GM23338 (cell line): ENCODE measurements around the gene FBRSL1. TPM values are rescaled to one million over a fixed set of nuclear protein-coding genes. Genes with fewer than 3 reads are reported as not detected.

Experiments
- ATAC-seq: fragments of 200-7000 bp; cut with Tn5 transposase; 3 replicates; pipeline ENCODE4 v1.9.1; 2020
- DNase-seq: peaks from one replicate; pipeline ENCODE4 v3.0.0-alpha.2; 2015; ENCODE audit warnings: low spot score
- H2AFZ ChIP-seq: fragments of 200-600 bp; sonication (generic); 2 replicates; pipeline ENCODE4 v1.8.0; 2016; ENCODE audit warnings: antibody characterized with exemption, mild to moderate bottlenecking, moderate library complexity
- H3F3A ChIP-seq: fragments of 200-600 bp; sonication (generic); replicated peaks from 2 replicates; pipeline ENCODE4 v1.8.0; 2017; ENCODE audit warnings: antibody characterized with exemption, mixed run types, low read depth
- H3K27ac ChIP-seq: fragments of 200-600 bp; sonication (generic); 2 replicates; pipeline ENCODE4 v1.6.1; 2016; ENCODE audit warnings: low read depth
- H3K27me3 ChIP-seq: fragments of 200-600 bp; sonication (generic); 2 replicates; pipeline ENCODE4 v1.8.0; 2016; ENCODE audit warnings: mild to moderate bottlenecking, mixed run types, moderate library complexity; ENCODE audit not compliant: insufficient read depth
- H3K36me3 ChIP-seq: fragments of 200-600 bp; sonication (generic); 2 replicates; pipeline ENCODE4 v1.8.0; 2016; ENCODE audit warnings: mild to moderate bottlenecking; ENCODE audit not compliant: insufficient read depth
- H3K4me1 ChIP-seq: fragments of 200-600 bp; sonication (generic); 2 replicates; pipeline ENCODE4 v1.8.0; 2016; ENCODE audit warnings: mild to moderate bottlenecking, moderate library complexity; ENCODE audit not compliant: insufficient read depth
- H3K4me2 ChIP-seq: fragments of 200-600 bp; sonication (generic); 2 replicates; pipeline ENCODE4 v1.7.1; 2017; ENCODE audit warnings: mixed run types
- H3K4me3 ChIP-seq: fragments of 200-600 bp; sonication (generic); 2 replicates; pipeline ENCODE4 v1.6.1; 2016; ENCODE audit warnings: mixed run types
- H3K79me2 ChIP-seq: fragments of 200-600 bp; sonication (generic); replicated peaks from 2 replicates; pipeline ENCODE4 v1.8.0; 2017; ENCODE audit warnings: mild to moderate bottlenecking; ENCODE audit not compliant: insufficient read depth
- H3K9me2 ChIP-seq: fragments of 200-600 bp; sonication (generic); 2 replicates; pipeline ENCODE4 v1.8.0; 2017; ENCODE audit not compliant: insufficient read depth
- H4K20me1 ChIP-seq: fragments of 200-600 bp; sonication (generic); replicated peaks from 2 replicates; pipeline ENCODE4 v1.8.0; 2017; ENCODE audit warnings: mild to moderate bottlenecking; ENCODE audit not compliant: insufficient read depth
- H3K27ac Mint-ChIP-seq: 2 replicates; pipeline ENCODE4 v1.8.0; 2020; ENCODE audit warnings: inconsistent platforms, mild to moderate bottlenecking, moderate library complexity, mixed read lengths
- H3K27me3 Mint-ChIP-seq: 3 replicates; pipeline ENCODE4 v1.8.0; 2022; ENCODE audit warnings: low read depth, mild to moderate bottlenecking, moderate library complexity, mixed read lengths, inconsistent platforms; ENCODE audit not compliant: insufficient read depth, poor library complexity
- H3K36me3 Mint-ChIP-seq: 3 replicates; pipeline ENCODE4 v1.8.0; 2021; ENCODE audit warnings: low read depth, mild to moderate bottlenecking, inconsistent platforms, moderate library complexity, mixed read lengths
- H3K4me1 Mint-ChIP-seq: 3 replicates; pipeline ENCODE4 v1.8.0; 2020; ENCODE audit warnings: mild to moderate bottlenecking, inconsistent platforms, mixed read lengths
- H3K4me3 Mint-ChIP-seq: 3 replicates; pipeline ENCODE4 v1.8.0; 2021; ENCODE audit warnings: moderate library complexity, mild to moderate bottlenecking, inconsistent platforms, mixed read lengths
- H3K9me3 Mint-ChIP-seq: 3 replicates; pipeline ENCODE4 v1.8.0; 2020; ENCODE audit warnings: moderate library complexity, mild to moderate bottlenecking, inconsistent platforms, mixed read lengths
- CREB1 ChIP-seq: fragments of 250-450 bp; sonication (Bioruptor Pico); IDR thresholded peaks from 2 replicates; pipeline ENCODE4 v1.5.0; 2020; ENCODE audit warnings: low read depth, mild to moderate bottlenecking, moderate library complexity
- CTCF ChIP-seq, 2 experiments: fragments of 200-600 bp in 1 of 2; sonication (generic) in 1 of 2; conservative IDR thresholded peaks; 2 replicates each; pipeline versions ENCODE4 v1.5.1 to v1.6.1; 2016 to 2017; ENCODE audit warnings: antibody characterized with exemption in 2 of 2, low read depth in 2 of 2, mild to moderate bottlenecking in 2 of 2, moderate library complexity in 1 of 2
- ETS1 ChIP-seq: IDR thresholded peaks from 2 replicates; pipeline ENCODE4 v1.6.1; 2016; ENCODE audit warnings: antibody characterized with exemption
- EZH2 ChIP-seq: fragments of 200-600 bp; sonication (generic); IDR thresholded peaks from one replicate; pipeline ENCODE4 v1.8.0; 2017; ENCODE audit warnings: antibody characterized with exemption, mild to moderate bottlenecking, low read depth; ENCODE audit not compliant: unreplicated experiment
- EZH2phosphoT487 ChIP-seq: fragments of 200-600 bp; sonication (generic); IDR thresholded peaks from one replicate; pipeline ENCODE4 v1.8.1; 2018; ENCODE audit warnings: antibody characterized with exemption; ENCODE audit not compliant: unreplicated experiment
- NANOG ChIP-seq: IDR thresholded peaks from 2 replicates; pipeline ENCODE4 v1.6.1; 2016; ENCODE audit warnings: antibody characterized with exemption, borderline replicate concordance
- POLR2AphosphoS5 ChIP-seq: IDR thresholded peaks from 2 replicates; pipeline ENCODE4 v1.6.1; 2016; ENCODE audit warnings: antibody characterized with exemption, low read depth
- REST ChIP-seq: IDR thresholded peaks from one replicate; pipeline ENCODE4 v1.6.1; 2018; ENCODE audit warnings: antibody characterized with exemption; ENCODE audit not compliant: unreplicated experiment
- STAT1 ChIP-seq: IDR thresholded peaks from one replicate; pipeline ENCODE4 v1.6.1; 2016; ENCODE audit warnings: antibody characterized with exemption; ENCODE audit not compliant: unreplicated experiment
- ZNF114 ChIP-seq: fragments of 250-450 bp; sonication (Bioruptor Pico); IDR thresholded peaks from 2 replicates; pipeline ENCODE4 v1.5.0; 2020; ENCODE audit warnings: mild to moderate bottlenecking, moderate library complexity
- ZNF331 ChIP-seq: fragments of 250-450 bp; sonication (Bioruptor Pico); IDR thresholded peaks from 2 replicates; pipeline ENCODE4 v1.5.0; 2020; ENCODE audit warnings: low read depth, mild to moderate bottlenecking, moderate library complexity
- polyA plus RNA-seq: library from polyadenylated mRNA; unstranded; fragments of >200 nt; fragmentation: Nextera tagmentation; extraction: Ambion mirVana; gene quantifications from 2 replicates; pipeline ENCODE4 v1.2.1, GENCODE V29; 2016
- total RNA-seq: library from RNA; depleted of rRNA; stranded (reverse); fragments of >200 nt; shearing (Covaris generic); gene quantifications from 2 replicates; pipeline ENCODE4 v1.2.3, GENCODE V29; 2014

FBRSL1 gene
- total and polyA plus RNA-seq, 2 experiments from 2014 or later: 37.8 to 89.8 TPM

DNA sequence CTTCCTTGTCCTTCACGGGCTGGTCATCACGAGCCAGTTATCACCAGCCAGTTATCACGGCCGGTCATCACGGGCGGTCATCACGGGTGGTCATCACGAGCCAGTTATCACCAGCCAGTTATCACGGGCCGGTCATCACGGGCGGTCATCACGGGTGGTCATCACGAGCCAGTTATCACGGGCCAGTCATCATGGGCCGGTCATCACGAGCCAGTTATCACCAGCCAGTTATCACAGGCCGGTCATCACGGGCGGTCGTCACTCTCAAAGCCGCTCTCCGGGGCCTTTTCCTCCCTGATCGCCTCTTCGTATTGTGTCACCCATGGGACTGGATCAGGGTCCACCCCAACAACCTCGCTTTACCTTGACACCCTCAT is 13.9 kb upstream of the FBRSL1 start:
- Mint-ChIP-seq H3K36me3 (peaks cover 7% of the 10 kb centered on the region), H3K4me3 (peak overlapping the region; percentile 51; the same call in 1 of the 3 replicates), H3K4me1 (peaks cover 2% of the 10 kb centered on the region; the same call in 1 of the 3 replicates), H3K27me3 (peaks cover 41% of the 10 kb centered on the region), H3K9me3 (peaks cover 18% of the 10 kb centered on the region), H3K27ac (no peak overlapping the region)
- Histone ChIP-seq H3K4me3 (no peak overlapping the region), H3K9me2 (no peaks in the 10 kb centered on the region), H4K20me1 (no peaks in the 10 kb centered on the region), H3K4me1 (no peaks in the 10 kb centered on the region), H2AFZ (no peak overlapping the region), H3K27ac (no peak overlapping the region), H3K79me2 (no peaks in the 10 kb centered on the region), H3K36me3 (no peaks in the 10 kb centered on the region), H3F3A (0 out of 2 replicates have a peak, but pooled peaks cover 6% of the 10 kb centered on the region), H3K27me3 (peaks cover 38% of the 10 kb centered on the region), H3K4me2 (no peak overlapping the region)
- DNase-seq: no peak
- no peak for ATAC-seq
- TF ChIP-seq CTCF (conservative IDR thresholded peaks at IDR 0.05; ENCODE audit: low read depth in 2 of 2) (no peak), EZH2 (no peak), ZNF114 (CRISPR knock-in tag) (no peak), CREB1 (CRISPR knock-in tag) (no peak), ZNF331 (CRISPR knock-in tag) (no peak), POLR2AphosphoS5 (no peak), EZH2phosphoT487 (no peak), REST (no peak)

GRCh38 chr12:132476421-132476820 is 13.5 kb upstream of the FBRSL1 start:
- Mint-ChIP-seq H3K27ac (no peak overlapping the region), H3K4me1 (peaks cover 2% of the 10 kb centered on the region; the same call in 1 of the 3 replicates), H3K4me3 (no peak overlapping the region), H3K9me3 (peaks cover 16% of the 10 kb centered on the region), H3K27me3 (peaks cover 42% of the 10 kb centered on the region), H3K36me3 (peaks cover 7% of the 10 kb centered on the region)
- Histone ChIP-seq H3K36me3 (no peaks in the 10 kb centered on the region), H3K79me2 (no peaks in the 10 kb centered on the region), H3K27me3 (peaks cover 42% of the 10 kb centered on the region), H4K20me1 (no peaks in the 10 kb centered on the region), H2AFZ (no peak overlapping the region), H3K27ac (no peak overlapping the region), H3F3A (0 out of 2 replicates have a peak, but pooled peaks cover 4% of the 10 kb centered on the region), H3K9me2 (no peaks in the 10 kb centered on the region), H3K4me3 (no peak overlapping the region), H3K4me2 (no peak overlapping the region), H3K4me1 (no peaks in the 10 kb centered on the region)
- DNase-seq (no peak), ATAC-seq (no peak)
- no peak for TF ChIP-seq ETS1
- no peak for TF ChIP-seq POLR2AphosphoS5
- TF ChIP-seq EZH2: no peak
- TF ChIP-seq EZH2phosphoT487: no peak
- no peak for TF ChIP-seq CTCF (conservative IDR thresholded peaks at IDR 0.05; ENCODE audit: low read depth in 2 of 2)
- no peak for TF ChIP-seq STAT1
- TF ChIP-seq NANOG: no peak
- TF ChIP-seq ZNF114 (CRISPR knock-in tag): no peak
- no peak for TF ChIP-seq REST
